Endothelial cell (in vitro differentiated cells): ENCODE data around the gene AP3S1. TPM values are rescaled to one million over a fixed set of nuclear protein-coding genes. Genes with fewer than 3 reads are reported as not detected.
"Not testable (repeated sequence)": the region's sequence is repeated elsewhere in the genome, so short reads cannot be mapped to it uniquely, and the experiment has no call there.

Experiments used
- DNase-seq: peaks from one replicate; pipeline ENCODE4 v3.0.0; 2021; ENCODE audit warnings: low spot score
- H3K27ac Mint-ChIP-seq: one replicate; pipeline ENCODE4 v1.8.0; 2021; ENCODE audit warnings: mixed read lengths, inconsistent platforms; ENCODE audit not compliant: unreplicated experiment
- H3K27me3 Mint-ChIP-seq: one replicate; pipeline ENCODE4 v1.8.0; 2021; ENCODE audit warnings: mild to moderate bottlenecking, moderate library complexity, mixed read lengths, inconsistent platforms; ENCODE audit not compliant: unreplicated experiment
- H3K36me3 Mint-ChIP-seq: one replicate; pipeline ENCODE4 v1.8.0; 2021; ENCODE audit warnings: mild to moderate bottlenecking, low read depth, mixed read lengths, inconsistent platforms; ENCODE audit not compliant: unreplicated experiment
- H3K4me1 Mint-ChIP-seq: one replicate; pipeline ENCODE4 v1.8.0; 2021; ENCODE audit warnings: mild to moderate bottlenecking, mixed read lengths, inconsistent platforms; ENCODE audit not compliant: unreplicated experiment
- H3K4me3 Mint-ChIP-seq: one replicate; pipeline ENCODE4 v1.8.0; 2021; ENCODE audit warnings: mild to moderate bottlenecking, mixed read lengths, inconsistent platforms; ENCODE audit not compliant: unreplicated experiment
- H3K9me3 Mint-ChIP-seq: one replicate; pipeline ENCODE4 v1.8.0; 2021; ENCODE audit warnings: mixed read lengths, inconsistent platforms; ENCODE audit not compliant: unreplicated experiment
- total RNA-seq: library from RNA; stranded (reverse); fragmentation: NEBNext Ultra II Directional; extraction: Animal tissue kit (Norgen Biotek cat#: 25700); gene quantifications from one replicate; pipeline ENCODE4 v1.2.1, GENCODE V29; 2021; ENCODE audit not compliant: unreplicated experiment
- TF ChIP-seq, protein P1 (sequence below): fragments of 200-600 bp; sonication (generic); IDR thresholded peaks from one replicate; pipeline ENCODE4 v1.5.0; 2021; ENCODE audit warnings: antibody characterized with exemption; ENCODE audit not compliant: unreplicated experiment

Gene AP3S1
- total RNA-seq, 1 donor from 2014 or later = 118 TPM

- Mint-ChIP-seq H3K4me1 (no peaks in the 10 kb centered on the region), H3K9me3 (no peaks in the 10 kb centered on the region), H3K27me3 (peaks cover 2% of the 10 kb centered on the region), H3K4me3 (no peak overlapping the region), H3K36me3 (no peaks in the 10 kb centered on the region), H3K27ac (no peak overlapping the region)
- no peak for DNase-seq
- TF ChIP-seq, protein P1, sequence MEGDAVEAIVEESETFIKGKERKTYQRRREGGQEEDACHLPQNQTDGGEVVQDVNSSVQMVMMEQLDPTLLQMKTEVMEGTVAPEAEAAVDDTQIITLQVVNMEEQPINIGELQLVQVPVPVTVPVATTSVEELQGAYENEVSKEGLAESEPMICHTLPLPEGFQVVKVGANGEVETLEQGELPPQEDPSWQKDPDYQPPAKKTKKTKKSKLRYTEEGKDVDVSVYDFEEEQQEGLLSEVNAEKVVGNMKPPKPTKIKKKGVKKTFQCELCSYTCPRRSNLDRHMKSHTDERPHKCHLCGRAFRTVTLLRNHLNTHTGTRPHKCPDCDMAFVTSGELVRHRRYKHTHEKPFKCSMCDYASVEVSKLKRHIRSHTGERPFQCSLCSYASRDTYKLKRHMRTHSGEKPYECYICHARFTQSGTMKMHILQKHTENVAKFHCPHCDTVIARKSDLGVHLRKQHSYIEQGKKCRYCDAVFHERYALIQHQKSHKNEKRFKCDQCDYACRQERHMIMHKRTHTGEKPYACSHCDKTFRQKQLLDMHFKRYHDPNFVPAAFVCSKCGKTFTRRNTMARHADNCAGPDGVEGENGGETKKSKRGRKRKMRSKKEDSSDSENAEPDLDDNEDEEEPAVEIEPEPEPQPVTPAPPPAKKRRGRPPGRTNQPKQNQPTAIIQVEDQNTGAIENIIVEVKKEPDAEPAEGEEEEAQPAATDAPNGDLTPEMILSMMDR = no peak
These were observed 78.5 kb downstream of the AP3S1 start for GRCh38 chr5:115920171-115920725.

- H3K4me1 Mint-ChIP-seq, H3K36me3 Mint-ChIP-seq, H3K27me3 Mint-ChIP-seq, H3K9me3 Mint-ChIP-seq, H3K4me3 Mint-ChIP-seq, DNase-seq: not testable (repeated sequence)
- peak overlapping the region; percentile 25 for H3K27ac Mint-ChIP-seq
These were observed 87.1 kb downstream of the AP3S1 start for GRCh38 chr5:115928578-115929407.

GRCh38 chr5:115930171-115930570 lies 88.4 kb downstream of the AP3S1 start:
- H3K36me3 Mint-ChIP-seq, H3K9me3 Mint-ChIP-seq, H3K4me3 Mint-ChIP-seq, H3K4me1 Mint-ChIP-seq, H3K27ac Mint-ChIP-seq, DNase-seq, H3K27me3 Mint-ChIP-seq: not testable (repeated sequence)

- H3K27ac Mint-ChIP-seq = no peak overlapping the region
- no peak for DNase-seq
- no peaks in the 10 kb centered on the region for H3K9me3 Mint-ChIP-seq
- H3K4me1 Mint-ChIP-seq = no peaks in the 10 kb centered on the region
- TF ChIP-seq, protein P1 = no peak
- H3K4me3 Mint-ChIP-seq = no peak overlapping the region
- no peaks in the 10 kb centered on the region for H3K36me3 Mint-ChIP-seq
- peaks cover 2% of the 10 kb centered on the region for H3K27me3 Mint-ChIP-seq
These were observed 89.0 kb downstream of the AP3S1 start for GRCh38 chr5:115930630-115931337.

DNA sequence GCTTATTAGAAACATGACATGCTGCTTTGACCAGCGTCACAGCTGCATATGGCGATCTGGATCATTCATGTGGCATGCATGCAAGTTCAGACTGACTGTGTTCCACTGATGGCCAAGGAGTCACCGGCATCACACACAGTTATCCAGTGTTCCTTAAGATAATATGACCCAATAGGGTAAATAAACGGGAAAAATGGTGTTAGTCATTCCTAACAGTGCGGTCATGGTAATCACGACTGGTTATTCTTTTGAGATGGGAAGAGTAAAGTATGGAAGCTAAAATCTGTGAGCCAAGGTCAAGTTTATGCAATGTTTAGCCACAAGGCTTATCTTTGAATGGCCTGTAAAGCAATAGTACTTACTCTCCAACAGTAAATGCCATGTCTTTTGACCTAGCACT lies 91.3 kb downstream of the AP3S1 start:
- Mint-ChIP-seq H3K27me3 (peaks cover 2% of the 10 kb centered on the region), H3K4me1 (peaks cover 3% of the 10 kb centered on the region), H3K36me3 (no peaks in the 10 kb centered on the region), H3K4me3 (no peak overlapping the region), H3K9me3 (no peaks in the 10 kb centered on the region), H3K27ac (no peak overlapping the region)
- no peak for DNase-seq
- TF ChIP-seq, protein P1 = no peak
